Heart left ventricle (tissue), 13 donors: ENCODE measurements around the gene STK33.

Experiments used
- POLR2A ChIP-seq, 2 donors: fragments of 450-650 bp; IDR thresholded peaks; one replicate each; pipeline ENCODE4 v1.6.1; 2017; ENCODE audit warnings: antibody characterized with exemption in 2 of 2, mild to moderate bottlenecking in 2 of 2, moderate library complexity in 2 of 2
- TF ChIP-seq, protein P1 (sequence below), 12 donors: fragments of 200-600 bp; sonication (generic) in 4 of 12; IDR thresholded peaks; one replicate each; pipeline versions ENCODE4 v1.5.0 to v1.8.0; 2018 to 2022; ENCODE audit warnings: antibody characterized with exemption in 12 of 12, mild to moderate bottlenecking in 5 of 12
- donor health status: ischemic (EF 13 %, LVEDD 7.1; RV severe dilation, severe dysfunction).
- donor health status: DM: no; HTN: yes; CAD: no.
- donor health status: DM: no; HTN: no; CAD: no.
- donor health status: ischemic (EF 25% LVEDD 6.9; RV normal size, moderate dysfunction).
- donor health status: ischemic (EF 25% LVEDD 5.7; RV mildly dilated, moderate dysfunction).
- donor health status: ischemic (EF 35%, LVEDD 5.7; RV mildly dilated, moderate dysfunction).
- donor health status: nonischemic (EF 11% LVEDD 7.7; RV severe dilation, severe dysfunction).
- donor health status: DM: yes; HTN: yes; CAD: no.
- donor health status: PGD.
- donor health status: ischemic (EF 29% LVEDD 5.4; RV normal size, mild dysfunction).
- donor health status: nonischemic (EF 23%, LVEDD 6.1; RV moderate dilation, normal function).

DNA sequence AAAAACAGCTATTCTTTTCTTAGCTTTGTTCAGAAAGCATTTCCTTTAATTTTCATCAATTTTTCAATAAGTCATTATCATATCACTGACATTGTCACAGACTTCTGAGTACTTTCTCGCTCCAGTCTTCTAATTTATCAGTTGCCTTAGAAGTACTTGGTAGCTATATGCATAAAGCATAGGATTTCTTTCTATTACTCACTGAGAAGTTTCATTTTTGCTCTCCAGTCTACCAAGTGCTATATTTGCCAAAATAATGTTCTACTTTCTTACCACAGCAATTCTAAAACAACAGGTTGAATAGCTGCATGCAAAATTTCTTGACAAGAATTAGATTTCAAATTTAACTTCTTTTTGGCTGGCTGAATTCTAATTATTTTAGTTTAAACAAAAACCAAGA, 116.3 kb downstream of the STK33 start:
- TF ChIP-seq, protein P1, sequence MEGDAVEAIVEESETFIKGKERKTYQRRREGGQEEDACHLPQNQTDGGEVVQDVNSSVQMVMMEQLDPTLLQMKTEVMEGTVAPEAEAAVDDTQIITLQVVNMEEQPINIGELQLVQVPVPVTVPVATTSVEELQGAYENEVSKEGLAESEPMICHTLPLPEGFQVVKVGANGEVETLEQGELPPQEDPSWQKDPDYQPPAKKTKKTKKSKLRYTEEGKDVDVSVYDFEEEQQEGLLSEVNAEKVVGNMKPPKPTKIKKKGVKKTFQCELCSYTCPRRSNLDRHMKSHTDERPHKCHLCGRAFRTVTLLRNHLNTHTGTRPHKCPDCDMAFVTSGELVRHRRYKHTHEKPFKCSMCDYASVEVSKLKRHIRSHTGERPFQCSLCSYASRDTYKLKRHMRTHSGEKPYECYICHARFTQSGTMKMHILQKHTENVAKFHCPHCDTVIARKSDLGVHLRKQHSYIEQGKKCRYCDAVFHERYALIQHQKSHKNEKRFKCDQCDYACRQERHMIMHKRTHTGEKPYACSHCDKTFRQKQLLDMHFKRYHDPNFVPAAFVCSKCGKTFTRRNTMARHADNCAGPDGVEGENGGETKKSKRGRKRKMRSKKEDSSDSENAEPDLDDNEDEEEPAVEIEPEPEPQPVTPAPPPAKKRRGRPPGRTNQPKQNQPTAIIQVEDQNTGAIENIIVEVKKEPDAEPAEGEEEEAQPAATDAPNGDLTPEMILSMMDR (IDR thresholded peaks at IDR 0.05), result no peak
- TF ChIP-seq POLR2A (IDR thresholded peaks at IDR 0.05), result no peak
